Right cardiac atrium (tissue), 5 donors: Measurements from ENCODE around the gene PRKCA. TPM values are rescaled to one million over a fixed set of nuclear protein-coding genes. Genes with fewer than 3 reads are reported as not detected.

Source experiments
- ATAC-seq, 2 donors: fragments of 200-7000 bp; cut with Tn5 transposase; one replicate each; pipeline versions ENCODE4 v1.8.0 to v1.9.1; 2020; ENCODE audit warnings: moderate library complexity in 2 of 2, mild to moderate bottlenecking in 1 of 2
- DNase-seq, 3 donors: peaks; one replicate each; pipeline ENCODE4 v3.0.0-alpha.2; 2020
- H3K27ac ChIP-seq: one replicate; pipeline ENCODE4 v1.5.1; 2013; ENCODE audit warnings: mild to moderate bottlenecking, low read length, control low read depth, moderate library complexity
- H3K27me3 ChIP-seq: one replicate; pipeline ENCODE4 v1.6.1; 2013; ENCODE audit not compliant: control insufficient read depth, insufficient read depth
- H3K4me1 ChIP-seq: one replicate; pipeline ENCODE4 v1.6.1; 2013; ENCODE audit warnings: low read length; ENCODE audit not compliant: control insufficient read depth, insufficient read depth
- H3K4me3 ChIP-seq: one replicate; pipeline ENCODE4 v1.5.1; 2013; ENCODE audit warnings: low read length, control low read depth
- H3K9me3 ChIP-seq: one replicate; pipeline ENCODE4 v1.6.1; 2013; ENCODE audit warnings: low read length; ENCODE audit not compliant: control insufficient read depth
- WGBS: extraction: QIAGEN DNeasy Blood & Tissue Kit; methylation state at CpG from one replicate; pipeline ENCODE4 v1.1.7; 2013; 5-methylcytosine and 5-hydroxymethylcytosine counted together
- intact Hi-C, 4 donors: fragments of 100-400 bp; cut with DNase I; formaldehyde crosslinking; loops; one replicate each; pipeline versions ENCODE4 v1.11.0 to v1.14.0; 2022 to 2023
- microRNA-seq, 2 donors: library from miRNA; unstranded; fragments of <30 nt; microRNA quantifications; one replicate each; pipeline ENCODE4 v1.2.0, GENCODE V29; 2020 to 2021
- polyA plus RNA-seq: library from polyadenylated mRNA; stranded (reverse); fragments of 200-250 nt; gene quantifications from one replicate; pipeline ENCODE4 v1.2.3, GENCODE V29; 2013
- total RNA-seq, 4 donors: library from RNA; stranded (reverse); fragmentation: NEBNext Ultra II Directional; extraction: Animal tissue kit (Norgen Biotek cat#: 25700); gene quantifications; one replicate each; pipeline ENCODE4 v1.2.1, GENCODE V29; 2021
- donor health status: healthy with polysubstance abuse.
- donor health status: DM: no; HTN: yes; CAD: no.
- donor health status: DM: no; HTN: no; CAD: no.
- donor health status: DM: no; HTN: yes; CAD: no; lungs with severe emphysema.
- donor health status: DM: yes; HTN: yes; CAD: no.

PRKCA gene
- total and polyA plus RNA-seq, 5 donors: 2.2 to 8.0 (median 6.8) TPM

- intact Hi-C loops: no loop called here
- Histone ChIP-seq H3K4me3 (no peak overlapping the region), H3K27me3 (no peaks in the 10 kb centered on the region), H3K27ac (no peak overlapping the region), H3K9me3 (no peaks in the 10 kb centered on the region), H3K4me1 (no peaks in the 10 kb centered on the region)
- DNase-seq: no peak
- WGBS: 71% methylated on average over 10 of the region's 10 CpGs
- ATAC-seq: no peak
These were observed 552.8 kb downstream of the PRKCA start for GRCh38 chr17:66855204-66855603.

GRCh38 chr17:66858226-66859083 lies 556.0 kb downstream of the PRKCA start:
- WGBS: 60% methylated on average over 12 of the region's 12 CpGs
- Histone ChIP-seq H3K27ac (no peak overlapping the region), H3K4me1 (no peaks in the 10 kb centered on the region), H3K27me3 (no peaks in the 10 kb centered on the region), H3K4me3 (no peak overlapping the region), H3K9me3 (no peaks in the 10 kb centered on the region)
- no peak for DNase-seq
- intact Hi-C loops: no loop called here
- ATAC-seq: peak in 1 of 2 donors; percentile 45

- 66% methylated on average over 8 of the region's 8 CpGs for WGBS
- Histone ChIP-seq H3K4me3 (no peak overlapping the region), H3K27me3 (no peaks in the 10 kb centered on the region), H3K4me1 (no peaks in the 10 kb centered on the region), H3K9me3 (no peaks in the 10 kb centered on the region), H3K27ac (no peak overlapping the region)
- ATAC-seq (no peak), DNase-seq (no peak)
- intact Hi-C loops: no loop called here
These were observed 556.9 kb downstream of the PRKCA start for GRCh38 chr17:66859353-66859752.

GRCh38 chr17:66860204-66860603 lies 557.8 kb downstream of the PRKCA start:
- DNase-seq (no peak), ATAC-seq (no peak)
- Histone ChIP-seq H3K27me3 (no peaks in the 10 kb centered on the region), H3K4me3 (no peak overlapping the region), H3K27ac (no peak overlapping the region), H3K9me3 (no peaks in the 10 kb centered on the region), H3K4me1 (no peaks in the 10 kb centered on the region)
- intact Hi-C loops: no loop called here
- 50% methylated on average over 3 of the region's 3 CpGs for WGBS

Small RNAs within 50 kb of the gene (microRNA-seq; reads per million reads assigned to microRNA genes)
- gene MIR634: 0 reads per million in 2 donors

Other genes with a start within 250 kb of the PRKCA start
- gene CEP112, start 110.5 kb upstream of the PRKCA start, total RNA-seq: 10 to 100 TPM; 17.8 to 23.1 (median 20.5) TPM
- 11.1 TPM for gene CEP112, start 110.5 kb upstream of the PRKCA start, polyA plus RNA-seq
- gene APOH, start 73.2 kb upstream of the PRKCA start, total RNA-seq: 1 to 10 TPM in 1 of 4 donors, not detected in 3; 1.3 TPM
- gene APOH, start 73.2 kb upstream of the PRKCA start, polyA plus RNA-seq: 0.11 TPM